Measurements from ENCODE around the gene CDK11A. TPM values are rescaled to one million over a fixed set of nuclear protein-coding genes. Genes with fewer than 3 reads are reported as not detected.

The CDK11A gene
- total and polyA plus RNA-seq, 2 donors (not counting 3 experiments of a cell fraction or from before 2014, with no cell fraction given) = 30.7 to 50.4 TPM

GRCh38 chr1:1754051-1754815 is 30.1 kb upstream of the CDK11A start:
- H2AFZ ChIP-seq (ENCODE audit: low read depth, low read length) = no peak overlapping the region
- no peaks in the 10 kb centered on the region for H4K20me1 ChIP-seq (replicated peaks; ENCODE audit: control insufficient read depth, extremely low read depth, insufficient read depth, low read length)
- H3K9me1 ChIP-seq (replicated peaks; ENCODE audit: control insufficient read depth, extremely low read depth, insufficient read depth, low read length) = no peaks in the 10 kb centered on the region
- peaks cover 4 to 32% of the 10 kb centered on the region in 2 experiments for H3K36me3 ChIP-seq (ENCODE audit: control insufficient read depth in 2 of 2, extremely low read depth in 1 of 2, insufficient read depth in 2 of 2, low read length in 2 of 2)
- dilution Hi-C loops (cut with MboI; ENCODE audit: extremely low pct_ligation_motif_present, low sequenced_read_pairs) (no loop called here), intact Hi-C loops (cut with micrococcal nuclease) (no loop called here)
- H3K4me1 ChIP-seq (ENCODE audit: control insufficient read depth, extremely low read depth, insufficient read depth, low read length) = no peaks in the 10 kb centered on the region
- H3K4me3 ChIP-seq (replicated peaks in 1 of 3; ENCODE audit: insufficient read depth in 1 of 3, low read depth in 1 of 3, low read length in 3 of 3) = no peak overlapping the region
- ChIA-PET POLR2A (no interaction called here), CTCF (interaction anchor here (0.8 kb wide), 1 partner anchor 155 kb away, joined by 3 read pairs; no protein-coding TSS in a partner anchor)
- DNase-seq (ENCODE audit: low read depth, low spot score) = no peak
- no peak for FAIRE-seq
- no TSS peak for BruUV-seq (replicated peaks)
- H3K27me3 ChIP-seq (ENCODE audit: control insufficient read depth in 2 of 2, insufficient read depth in 2 of 2, low read length in 2 of 2) = no peaks in the 10 kb centered on the region
- H3K27ac ChIP-seq (ENCODE audit: insufficient read depth, low read depth, low read length) = no peak overlapping the region
- no peaks in the 10 kb centered on the region for H3K9me3 ChIP-seq (replicated peaks; ENCODE audit: control insufficient read depth, insufficient read depth, low read length)
- no peak overlapping the region for H3K4me2 ChIP-seq (ENCODE audit: insufficient read depth, low read length)
- TF ChIP-seq CTCF (IDR thresholded peaks at IDR 0.05; ENCODE audit: extremely low read depth in 1 of 2, insufficient read depth in 1 of 2, low read depth in 1 of 2, low read length in 2 of 2) (no peak), POLR2AphosphoS5 (IDR thresholded peaks at IDR 0.05; ENCODE audit: insufficient read depth, low read depth, low read length) (no peak), MYC (IDR thresholded peaks at IDR 0.05; ENCODE audit: low read depth, low read length) (no peak), EZH2 (IDR thresholded peaks at IDR 0.05; ENCODE audit: borderline replicate concordance, low read depth, low read length, severe bottlenecking) (no peak), FOS (IDR thresholded peaks at IDR 0.05; ENCODE audit: borderline replicate concordance, insufficient read depth, low read length) (no peak), GATA2 (IDR thresholded peaks at IDR 0.05; ENCODE audit: insufficient read depth, insufficient read length, low read depth, low read length) (no peak)
- no peak overlapping the region for H3K9ac ChIP-seq (replicated peaks; ENCODE audit: extremely low read depth, insufficient read depth, low read length)
- H3K79me2 ChIP-seq (ENCODE audit: control insufficient read depth, insufficient read depth, low read length) = peaks cover 8% of the 10 kb centered on the region

Data from endothelial cell of umbilical vein (primary cell).